Glomerular endothelial cell (primary cell): Measurements from ENCODE around the gene GLRX. TPM values are rescaled to one million over a fixed set of nuclear protein-coding genes. Genes with fewer than 3 reads are reported as not detected.
"Not testable (repeated sequence)": the region's sequence is repeated elsewhere in the genome, so short reads cannot be mapped to it uniquely, and the experiment has no call there.

ENCODE experiments used
- DNase-seq: peaks from one replicate; pipeline ENCODE4 v3.0.0-alpha.2; 2011; ENCODE audit warnings: low read depth, low spot score; ENCODE audit errors: extremely low read depth
- total RNA-seq: library from RNA; depleted of rRNA; stranded (reverse); fragments of >200 nt; gene quantifications from 2 replicates; pipeline ENCODE4 v1.2.3, GENCODE V29; 2015

Gene GLRX
- total RNA-seq, 1 donor from 2014 or later: 36.3 TPM

GRCh38 chr5:95830226-95830625 lies 7.7 kb upstream of the GLRX start:
- no peak for DNase-seq

GRCh38 chr5:95827892-95828246 lies 5.3 kb upstream of the GLRX start:
- no peak for DNase-seq

GRCh38 chr5:95826949-95827891 lies 4.7 kb upstream of the GLRX start:
- DNase-seq: no peak

- DNase-seq: no peak
These were observed 3.0 kb upstream of the GLRX start for GRCh38 chr5:95825495-95825894.

- DNase-seq: no peak
These were observed 2.2 kb upstream of the GLRX start for GRCh38 chr5:95824747-95825146.

- DNase-seq: no peak
These were observed 1.4 kb upstream of the GLRX start for GRCh38 chr5:95823738-95824609.

- no peak for DNase-seq
These were observed 752 bp upstream of the GLRX start for GRCh38 chr5:95823218-95823737.

GRCh38 chr5:95822043-95822541 lies 434 bp downstream of the GLRX start:
- no peak for DNase-seq

- DNase-seq: no peak
These were observed 1.2 kb downstream of the GLRX start for GRCh38 chr5:95821110-95822021.

- DNase-seq: no peak
These were observed 4.1 kb downstream of the GLRX start for GRCh38 chr5:95818181-95819147.

GRCh38 chr5:95817430-95817829 lies 5.1 kb downstream of the GLRX start:
- no peak for DNase-seq

- no peak for DNase-seq
These were observed 5.8 kb downstream of the GLRX start for GRCh38 chr5:95816776-95817175.

GRCh38 chr5:95816341-95816740 lies 6.2 kb downstream of the GLRX start:
- DNase-seq: no peak

GRCh38 chr5:95815155-95815729 lies 7.3 kb downstream of the GLRX start:
- no peak for DNase-seq

- not testable (repeated sequence) for DNase-seq
These were observed 9.5 kb downstream of the GLRX start for GRCh38 chr5:95813035-95813434.

- DNase-seq: no peak
These were observed 10.5 kb downstream of the GLRX start for GRCh38 chr5:95812074-95812471.

- DNase-seq: not testable (repeated sequence)
These were observed 11.0 kb downstream of the GLRX start for GRCh38 chr5:95811461-95812073.

GRCh38 chr5:95811126-95811423 lies 11.5 kb downstream of the GLRX start:
- not testable (repeated sequence) for DNase-seq
